Measurements from ENCODE around the gene PTGER4.

The PTGER4 gene

GRCh38 chr5:40669606-40670390 is 9.9 kb upstream of the PTGER4 start:
- no peak for DNase-seq (ENCODE audit: low read depth)

DNA sequence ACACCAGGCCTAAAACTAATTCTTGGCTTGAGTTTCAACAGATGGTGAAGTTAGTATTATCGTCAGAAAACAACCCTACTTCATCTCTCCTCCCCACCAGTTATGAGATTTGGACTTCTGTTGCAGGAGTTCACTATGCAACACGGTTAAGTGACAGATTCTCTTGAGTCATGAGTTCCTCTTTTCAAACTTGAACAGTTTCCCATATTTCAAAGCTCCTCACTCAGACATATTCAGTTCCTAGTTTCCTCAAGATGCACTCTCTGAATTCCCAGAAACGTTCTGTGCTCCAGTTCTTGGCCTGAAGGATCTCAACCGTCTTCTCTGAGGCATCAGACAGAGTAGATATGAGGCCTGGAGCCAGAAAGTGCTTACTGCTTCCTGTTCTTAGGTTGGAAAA is 7.3 kb upstream of the PTGER4 start:
- no peak for DNase-seq (ENCODE audit: low read depth)

DNA sequence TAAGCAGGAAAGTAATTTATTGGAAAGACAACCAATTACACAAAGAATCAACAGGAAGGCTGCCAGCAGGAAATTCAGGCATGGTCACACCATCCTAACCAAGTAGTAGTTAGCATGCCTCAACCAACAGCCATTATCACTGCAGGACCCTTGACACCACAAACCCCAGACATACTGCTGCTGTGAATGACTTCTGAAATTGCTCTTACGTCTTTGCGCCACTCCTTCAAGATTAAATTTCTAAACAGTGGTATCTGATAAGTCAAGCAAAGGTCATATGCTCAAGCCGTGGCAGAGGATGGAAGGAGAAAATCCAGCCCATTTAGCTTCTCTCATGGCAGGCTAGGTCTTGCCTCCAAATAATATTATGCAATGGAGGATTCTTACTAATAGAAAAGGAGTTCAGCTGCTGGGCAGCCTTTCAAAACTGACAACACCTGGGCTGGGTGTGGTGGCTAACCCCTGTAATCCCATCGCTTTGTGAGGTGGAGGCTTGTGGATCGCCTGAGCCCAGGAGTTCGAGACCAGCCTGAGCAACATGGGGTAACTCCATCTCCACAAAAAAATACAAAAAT is 5.0 kb upstream of the PTGER4 start:
- no peak for DNase-seq (ENCODE audit: low read depth)

- no peak for DNase-seq (ENCODE audit: low read depth)
Measured at GRCh38 chr5:40675396-40676133, 4.2 kb upstream of the PTGER4 start.

DNA sequence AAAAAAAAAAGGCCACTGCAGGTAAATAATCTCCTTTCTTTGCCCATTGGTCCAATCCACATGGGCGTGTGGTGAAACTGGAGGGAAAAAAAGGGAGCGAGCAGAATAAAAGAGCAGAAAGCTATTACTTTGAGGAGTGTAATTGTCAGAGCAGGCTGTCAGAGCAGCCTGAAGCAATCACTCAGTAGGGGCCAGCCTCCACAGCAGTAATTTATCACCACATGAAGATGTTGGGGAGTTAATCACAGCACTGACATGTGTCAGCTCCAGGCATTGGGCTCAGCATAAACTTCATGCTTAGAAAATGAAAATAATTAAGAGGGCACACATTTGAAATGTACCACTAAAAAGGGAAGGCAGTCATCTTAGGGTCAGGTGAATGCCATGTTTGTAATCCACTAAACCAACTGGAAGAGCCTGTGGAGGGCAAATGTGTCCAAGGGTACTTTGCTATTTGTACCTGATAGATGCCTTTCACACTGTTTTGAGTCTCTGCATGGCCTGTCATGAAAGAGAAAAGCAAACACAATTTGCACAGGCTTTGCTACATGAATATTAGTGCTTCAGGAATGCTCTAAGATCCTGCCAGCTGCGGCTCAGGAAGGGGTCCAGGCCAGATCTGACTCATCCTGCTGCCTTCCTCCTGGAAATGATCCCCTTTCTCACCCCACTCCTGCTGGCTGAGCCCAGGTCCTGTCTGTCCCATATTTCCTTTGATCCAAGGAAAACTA is 2.9 kb upstream of the PTGER4 start:
- DNase-seq (ENCODE audit: low read depth): no peak

DNA sequence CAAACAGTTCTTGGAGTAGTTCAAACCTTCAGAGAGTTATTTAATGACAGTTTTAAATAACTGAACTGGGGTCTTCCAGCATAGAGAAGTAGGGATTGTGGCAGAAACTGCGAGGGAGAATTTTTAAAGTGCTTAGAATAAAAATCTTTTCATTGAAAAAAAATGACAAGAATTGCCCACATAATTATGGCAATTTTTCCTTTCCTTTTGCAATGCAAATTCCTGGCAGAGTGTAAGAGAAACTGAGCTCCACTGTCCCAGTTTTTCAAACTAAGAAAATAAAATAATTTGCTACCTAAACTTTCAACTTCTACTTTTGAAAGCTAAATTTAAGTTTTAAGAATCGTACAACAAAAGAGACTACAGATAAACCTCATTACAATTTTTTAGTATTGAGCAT is 2.3 kb upstream of the PTGER4 start:
- no peak for DNase-seq (ENCODE audit: low read depth)

- no peak for DNase-seq (ENCODE audit: low read depth)
Measured at GRCh38 chr5:40678026-40678425, 1.7 kb upstream of the PTGER4 start.

- DNase-seq (ENCODE audit: low read depth): no peak
Measured at GRCh38 chr5:40678460-40679147, 1.1 kb upstream of the PTGER4 start.

- peak; percentile 79 for DNase-seq (ENCODE audit: low read depth)
Measured at GRCh38 chr5:40679148-40679912, 385 bp upstream of the PTGER4 start.

DNA sequence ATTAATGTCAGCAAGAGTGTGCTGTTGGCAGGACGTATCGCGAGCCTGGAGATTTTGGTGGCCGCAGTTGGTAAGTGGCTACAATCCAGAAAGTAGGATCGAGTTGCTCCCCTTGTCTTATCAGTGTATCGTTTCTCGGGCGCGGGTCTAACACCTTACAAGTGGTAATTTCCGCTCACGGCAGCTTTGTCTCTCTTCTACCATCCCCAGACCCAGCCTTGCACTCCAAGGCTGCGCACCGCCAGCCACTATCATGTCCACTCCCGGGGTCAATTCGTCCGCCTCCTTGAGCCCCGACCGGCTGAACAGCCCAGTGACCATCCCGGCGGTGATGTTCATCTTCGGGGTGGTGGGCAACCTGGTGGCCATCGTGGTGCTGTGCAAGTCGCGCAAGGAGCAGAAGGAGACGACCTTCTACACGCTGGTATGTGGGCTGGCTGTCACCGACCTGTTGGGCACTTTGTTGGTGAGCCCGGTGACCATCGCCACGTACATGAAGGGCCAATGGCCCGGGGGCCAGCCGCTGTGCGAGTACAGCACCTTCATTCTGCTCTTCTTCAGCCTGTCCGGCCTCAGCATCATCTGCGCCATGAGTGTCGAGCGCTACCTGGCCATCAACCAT is 1.1 kb downstream of the PTGER4 start:
- no peak for DNase-seq (ENCODE audit: low read depth)

GRCh38 chr5:40681363-40682153 is 1.8 kb downstream of the PTGER4 start:
- no peak for DNase-seq (ENCODE audit: low read depth)

DNA sequence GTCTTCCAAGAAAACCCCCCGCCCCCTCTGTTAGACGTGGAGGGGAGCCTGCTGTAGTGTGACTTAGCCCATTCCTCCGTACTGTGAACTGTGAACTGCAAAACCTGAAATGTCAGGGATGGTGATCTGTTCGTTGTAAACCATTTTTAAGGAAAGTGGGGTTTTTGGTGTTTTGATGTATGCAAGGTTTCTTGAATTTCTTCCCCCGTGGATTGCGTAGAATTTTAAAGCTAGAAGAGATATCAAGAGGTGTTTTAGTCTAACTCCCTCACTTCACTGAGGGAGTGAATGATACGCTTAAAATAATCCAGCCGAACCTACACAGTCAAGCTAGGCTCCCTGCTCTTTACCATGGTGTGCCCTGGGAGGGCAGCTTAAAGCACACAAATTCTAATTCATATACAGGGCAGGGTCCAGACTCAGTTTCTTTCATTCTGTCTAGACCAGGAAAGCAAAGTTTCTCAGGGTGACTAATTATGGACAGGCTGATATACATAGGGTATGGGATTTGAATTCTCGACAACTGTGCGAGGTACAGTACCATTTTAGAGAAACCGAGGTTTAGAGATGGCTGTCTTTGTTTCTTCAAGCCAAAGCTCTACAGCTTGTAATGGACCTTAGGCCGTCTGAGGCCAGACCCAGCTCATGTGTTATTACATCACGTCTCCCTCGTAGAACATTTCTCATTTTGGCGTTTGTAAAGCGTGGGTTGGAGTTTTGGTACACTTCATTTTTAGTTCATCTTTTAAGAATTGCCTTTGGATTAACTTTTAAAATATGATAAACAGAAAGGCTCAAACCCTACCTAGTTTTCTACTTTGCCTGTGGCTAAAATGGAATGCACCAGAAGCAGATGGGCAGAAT is 2.7 kb downstream of the PTGER4 start:
- DNase-seq (ENCODE audit: low read depth): no peak

DNA sequence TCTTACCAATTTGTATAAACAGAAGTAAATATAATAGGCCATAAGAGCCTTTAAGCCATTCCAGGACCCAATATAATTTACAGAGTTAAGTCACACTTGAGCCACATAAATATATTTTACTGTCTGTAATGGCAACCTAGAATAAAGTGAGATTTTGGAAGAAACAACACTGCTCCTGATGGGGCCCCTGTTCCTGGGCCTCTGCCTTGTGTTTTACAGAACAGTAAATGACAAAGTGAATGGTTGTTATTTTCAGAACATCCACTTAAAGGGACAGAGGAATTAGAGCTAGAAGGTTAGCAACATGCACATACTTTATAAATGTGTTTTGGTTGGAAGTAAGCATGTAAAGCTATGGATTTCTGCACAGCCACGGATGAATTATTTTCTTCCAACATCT is 3.6 kb downstream of the PTGER4 start:
- DNase-seq (ENCODE audit: low read depth): no peak

- no peak for DNase-seq (ENCODE audit: low read depth)
Measured at GRCh38 chr5:40685193-40685592, 5.5 kb downstream of the PTGER4 start.

GRCh38 chr5:40685976-40686486 is 6.3 kb downstream of the PTGER4 start:
- no peak for DNase-seq (ENCODE audit: low read depth)

DNA sequence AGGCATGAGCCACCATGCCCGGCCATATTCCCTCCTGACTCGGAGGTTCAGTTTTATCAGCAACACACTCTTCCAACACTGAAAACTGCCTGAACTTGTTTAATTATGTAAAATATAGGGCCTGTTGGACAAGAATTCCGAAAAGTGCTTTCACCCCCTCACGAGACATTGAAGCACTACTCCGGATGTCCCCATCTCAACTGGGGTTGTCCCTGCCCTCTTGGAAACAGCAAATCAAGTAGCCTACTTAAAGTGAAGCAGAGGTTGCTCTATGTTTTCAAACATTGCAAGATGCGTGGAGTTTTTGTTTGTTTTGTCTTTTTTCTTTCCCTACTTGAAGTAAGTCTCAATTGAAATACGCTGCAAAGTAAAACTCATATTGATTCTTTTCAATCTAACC is 7.6 kb downstream of the PTGER4 start:
- no peak for DNase-seq (ENCODE audit: low read depth)

DNA sequence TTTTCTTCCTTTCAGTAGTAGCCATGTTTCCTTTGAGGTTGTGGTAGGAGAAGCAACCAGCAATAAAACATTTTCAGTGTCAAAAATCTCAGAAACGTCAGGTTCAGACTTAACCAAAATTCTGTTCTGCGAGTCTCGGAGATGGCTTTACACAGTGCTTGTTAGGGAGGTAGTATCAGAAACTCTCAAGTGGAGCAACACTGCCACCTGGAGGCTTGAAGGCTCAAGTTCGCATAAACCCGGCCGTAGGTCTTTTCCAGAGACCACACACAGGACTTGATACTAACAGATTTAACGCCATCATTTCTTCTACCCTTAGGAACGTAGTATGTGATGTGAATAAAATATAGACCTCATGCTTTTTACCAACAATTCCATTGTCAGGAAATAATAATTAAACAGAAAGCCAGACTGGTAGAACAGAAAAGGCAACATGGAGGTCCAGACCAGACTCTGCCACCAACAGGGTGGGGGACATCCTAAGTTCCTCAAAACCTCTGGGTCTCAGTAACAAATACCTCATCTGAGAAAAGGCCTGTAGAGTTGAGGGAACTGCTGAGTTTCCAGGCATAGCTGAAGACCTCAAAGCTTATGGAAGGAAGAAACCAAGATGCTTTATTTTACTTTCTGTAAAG is 8.5 kb downstream of the PTGER4 start:
- peak; percentile 76 for DNase-seq (ENCODE audit: low read depth)

GRCh38 chr5:40688996-40689395 is 9.3 kb downstream of the PTGER4 start:
- no peak for DNase-seq (ENCODE audit: low read depth)

Data from stimulated activated CD8-positive, alpha-beta memory T cell treated with anti-CD3 and anti-CD28 coated beads, Interleukin-7, amount 100 ng/mL, for 24 hours (primary cell).